ENCODE results near the gene ANKMY1.

The ANKMY1 gene

DNA sequence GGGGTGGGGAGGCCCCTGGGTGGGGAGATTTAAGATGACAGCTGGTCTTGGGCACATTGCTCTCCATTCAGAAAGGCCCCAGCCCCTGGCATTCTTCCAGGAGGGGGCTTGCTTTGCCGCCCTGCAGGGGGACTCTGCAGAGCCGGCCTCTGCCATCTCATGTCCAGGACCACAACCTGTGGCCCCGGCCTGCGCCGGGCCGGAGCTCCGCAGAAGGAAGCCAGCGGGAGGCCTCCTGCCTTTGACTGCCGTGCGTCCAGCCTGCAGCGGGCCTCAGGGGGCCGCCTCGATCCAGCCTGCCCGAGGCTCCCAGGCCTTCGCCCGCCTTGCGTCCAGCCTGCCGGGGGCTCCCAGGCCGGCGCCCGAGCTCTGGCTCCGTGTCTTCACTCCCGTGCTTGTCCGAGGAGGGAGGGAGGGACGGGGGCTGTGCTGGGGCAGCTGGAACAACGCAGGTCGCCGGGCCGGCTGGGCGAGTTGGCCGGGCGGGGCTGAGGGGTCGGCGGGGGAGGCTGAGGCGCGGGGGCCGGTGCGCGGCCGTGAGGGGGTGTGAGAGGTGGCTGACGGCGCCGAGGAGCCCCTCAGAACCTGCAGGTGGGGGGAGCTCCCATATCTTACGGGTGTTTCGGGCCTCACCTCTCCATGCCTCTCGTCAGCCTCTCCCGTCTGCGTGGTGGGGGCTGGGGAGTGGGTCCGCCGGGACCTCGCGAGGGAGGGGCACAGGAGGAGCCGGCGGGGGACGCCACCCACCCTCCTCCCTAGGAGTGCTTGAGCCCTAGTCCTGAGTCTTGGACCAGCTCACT, 101.9 kb downstream of the ANKMY1 start:
- DNase-seq (ENCODE audit: low read depth in 1 of 2, low spot score in 1 of 2), result no peak
- TF ChIP-seq, protein P1, sequence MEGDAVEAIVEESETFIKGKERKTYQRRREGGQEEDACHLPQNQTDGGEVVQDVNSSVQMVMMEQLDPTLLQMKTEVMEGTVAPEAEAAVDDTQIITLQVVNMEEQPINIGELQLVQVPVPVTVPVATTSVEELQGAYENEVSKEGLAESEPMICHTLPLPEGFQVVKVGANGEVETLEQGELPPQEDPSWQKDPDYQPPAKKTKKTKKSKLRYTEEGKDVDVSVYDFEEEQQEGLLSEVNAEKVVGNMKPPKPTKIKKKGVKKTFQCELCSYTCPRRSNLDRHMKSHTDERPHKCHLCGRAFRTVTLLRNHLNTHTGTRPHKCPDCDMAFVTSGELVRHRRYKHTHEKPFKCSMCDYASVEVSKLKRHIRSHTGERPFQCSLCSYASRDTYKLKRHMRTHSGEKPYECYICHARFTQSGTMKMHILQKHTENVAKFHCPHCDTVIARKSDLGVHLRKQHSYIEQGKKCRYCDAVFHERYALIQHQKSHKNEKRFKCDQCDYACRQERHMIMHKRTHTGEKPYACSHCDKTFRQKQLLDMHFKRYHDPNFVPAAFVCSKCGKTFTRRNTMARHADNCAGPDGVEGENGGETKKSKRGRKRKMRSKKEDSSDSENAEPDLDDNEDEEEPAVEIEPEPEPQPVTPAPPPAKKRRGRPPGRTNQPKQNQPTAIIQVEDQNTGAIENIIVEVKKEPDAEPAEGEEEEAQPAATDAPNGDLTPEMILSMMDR (IDR thresholded peaks at IDR 0.05; ENCODE audit: insufficient read depth, low read length), result no peak
- TF ChIP-seq SPI1 (IDR thresholded peaks at IDR 0.05; ENCODE audit: borderline replicate concordance, low read depth) (no peak), GABPA (IDR thresholded peaks at IDR 0.05; ENCODE audit: low read depth) (no peak), POLR2AphosphoS5 (IDR thresholded peaks at IDR 0.05; ENCODE audit: low read depth) (no peak)
- TF ChIP-seq, protein P2, sequence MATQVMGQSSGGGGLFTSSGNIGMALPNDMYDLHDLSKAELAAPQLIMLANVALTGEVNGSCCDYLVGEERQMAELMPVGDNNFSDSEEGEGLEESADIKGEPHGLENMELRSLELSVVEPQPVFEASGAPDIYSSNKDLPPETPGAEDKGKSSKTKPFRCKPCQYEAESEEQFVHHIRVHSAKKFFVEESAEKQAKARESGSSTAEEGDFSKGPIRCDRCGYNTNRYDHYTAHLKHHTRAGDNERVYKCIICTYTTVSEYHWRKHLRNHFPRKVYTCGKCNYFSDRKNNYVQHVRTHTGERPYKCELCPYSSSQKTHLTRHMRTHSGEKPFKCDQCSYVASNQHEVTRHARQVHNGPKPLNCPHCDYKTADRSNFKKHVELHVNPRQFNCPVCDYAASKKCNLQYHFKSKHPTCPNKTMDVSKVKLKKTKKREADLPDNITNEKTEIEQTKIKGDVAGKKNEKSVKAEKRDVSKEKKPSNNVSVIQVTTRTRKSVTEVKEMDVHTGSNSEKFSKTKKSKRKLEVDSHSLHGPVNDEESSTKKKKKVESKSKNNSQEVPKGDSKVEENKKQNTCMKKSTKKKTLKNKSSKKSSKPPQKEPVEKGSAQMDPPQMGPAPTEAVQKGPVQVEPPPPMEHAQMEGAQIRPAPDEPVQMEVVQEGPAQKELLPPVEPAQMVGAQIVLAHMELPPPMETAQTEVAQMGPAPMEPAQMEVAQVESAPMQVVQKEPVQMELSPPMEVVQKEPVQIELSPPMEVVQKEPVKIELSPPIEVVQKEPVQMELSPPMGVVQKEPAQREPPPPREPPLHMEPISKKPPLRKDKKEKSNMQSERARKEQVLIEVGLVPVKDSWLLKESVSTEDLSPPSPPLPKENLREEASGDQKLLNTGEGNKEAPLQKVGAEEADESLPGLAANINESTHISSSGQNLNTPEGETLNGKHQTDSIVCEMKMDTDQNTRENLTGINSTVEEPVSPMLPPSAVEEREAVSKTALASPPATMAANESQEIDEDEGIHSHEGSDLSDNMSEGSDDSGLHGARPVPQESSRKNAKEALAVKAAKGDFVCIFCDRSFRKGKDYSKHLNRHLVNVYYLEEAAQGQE (IDR thresholded peaks at IDR 0.05; ENCODE audit: insufficient replicate concordance, low read depth), result no peak
- no peak overlapping the region for H3K27ac ChIP-seq (replicated peaks)
- H3K27me3 ChIP-seq (ENCODE audit: insufficient read depth, poor library complexity, severe bottlenecking), result peaks cover 53% of the 10 kb centered on the region
- no peak overlapping the region for H3K4me3 ChIP-seq (replicated peaks; ENCODE audit: insufficient read depth, low read length)

DNA sequence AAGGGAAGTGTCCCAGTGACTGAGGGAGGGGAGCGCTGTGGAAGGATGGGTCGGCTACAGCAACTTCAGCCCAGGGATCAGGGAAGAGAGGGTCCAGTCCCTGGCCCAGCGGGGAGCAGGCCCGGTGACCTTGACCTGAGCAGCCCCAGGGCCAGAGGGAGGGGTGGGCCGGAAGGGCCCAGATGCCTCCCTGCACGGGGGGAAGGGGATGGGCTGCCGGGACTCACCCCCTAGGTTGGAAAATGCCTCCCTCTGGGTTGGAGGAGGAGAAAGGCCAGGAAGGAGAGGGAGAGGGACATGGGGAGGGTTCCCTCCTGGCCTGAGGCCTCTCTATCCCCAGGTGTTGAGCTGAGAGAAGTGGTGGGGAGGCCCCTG, 102.5 kb downstream of the ANKMY1 start:
- TF ChIP-seq SPI1 (IDR thresholded peaks at IDR 0.05; ENCODE audit: borderline replicate concordance, low read depth) (no peak), POLR2AphosphoS5 (IDR thresholded peaks at IDR 0.05; ENCODE audit: low read depth) (no peak), GABPA (IDR thresholded peaks at IDR 0.05; ENCODE audit: low read depth) (no peak)
- TF ChIP-seq, protein P2 (IDR thresholded peaks at IDR 0.05; ENCODE audit: insufficient replicate concordance, low read depth), result no peak
- TF ChIP-seq, protein P1 (IDR thresholded peaks at IDR 0.05; ENCODE audit: insufficient read depth, low read length), result no peak
- Histone ChIP-seq H3K27ac (replicated peaks) (no peak overlapping the region), H3K4me3 (replicated peaks; ENCODE audit: insufficient read depth, low read length) (no peak overlapping the region), H3K27me3 (ENCODE audit: insufficient read depth, poor library complexity, severe bottlenecking) (peaks cover 58% of the 10 kb centered on the region)
- DNase-seq (ENCODE audit: low read depth in 1 of 2, low spot score in 1 of 2), result no peak

DNA sequence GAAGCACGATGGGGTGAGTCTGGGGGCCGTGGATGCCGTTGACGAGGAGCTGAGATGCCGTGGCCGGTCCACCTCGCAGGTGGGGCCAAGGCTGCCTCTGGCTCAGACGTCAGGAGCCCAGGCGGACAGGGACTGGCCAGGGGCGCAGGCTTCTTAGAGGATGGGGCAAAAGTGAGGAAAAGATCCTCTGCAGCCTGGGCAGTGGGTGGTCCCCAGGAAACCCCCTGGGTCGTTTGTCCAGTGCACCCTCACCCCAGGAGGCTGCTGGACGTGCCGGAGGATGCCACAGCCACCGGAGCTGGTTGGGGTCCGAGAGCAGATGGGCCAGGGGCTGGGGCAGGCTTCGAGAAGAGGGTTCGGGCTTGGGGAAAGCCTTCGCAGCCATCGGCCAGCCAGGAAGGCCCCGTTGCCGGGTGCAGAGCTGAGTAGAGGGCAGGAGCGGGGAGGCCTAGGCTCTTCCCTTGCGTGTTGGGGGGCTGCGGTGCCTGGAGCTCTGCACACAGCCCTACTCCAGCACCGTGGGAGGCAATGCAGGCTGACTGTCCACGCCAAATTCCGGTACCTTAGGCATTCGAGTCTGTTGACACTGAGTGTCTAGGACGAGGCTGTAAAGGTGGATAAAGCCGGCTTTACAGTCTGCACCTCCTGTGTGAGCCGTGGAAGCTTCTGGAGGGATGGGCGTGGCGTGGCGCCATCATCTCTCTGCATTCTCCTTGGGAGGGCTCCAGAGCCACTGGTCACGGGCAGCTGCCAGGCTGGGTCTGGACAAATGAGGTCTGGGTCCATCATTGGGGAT, 103.5 kb downstream of the ANKMY1 start:
- Histone ChIP-seq H3K4me3 (replicated peaks; ENCODE audit: insufficient read depth, low read length) (no peak overlapping the region), H3K27ac (replicated peaks) (no peak overlapping the region), H3K27me3 (ENCODE audit: insufficient read depth, poor library complexity, severe bottlenecking) (peaks cover 61% of the 10 kb centered on the region)
- no peak for DNase-seq (ENCODE audit: low read depth in 1 of 2, low spot score in 1 of 2)
- TF ChIP-seq POLR2AphosphoS5 (IDR thresholded peaks at IDR 0.05; ENCODE audit: low read depth), result no peak
- no peak for TF ChIP-seq GABPA (IDR thresholded peaks at IDR 0.05; ENCODE audit: low read depth)
- TF ChIP-seq, protein P1 (IDR thresholded peaks at IDR 0.05; ENCODE audit: insufficient read depth, low read length), result no peak
- no peak for TF ChIP-seq SPI1 (IDR thresholded peaks at IDR 0.05; ENCODE audit: borderline replicate concordance, low read depth)
- TF ChIP-seq, protein P2 (IDR thresholded peaks at IDR 0.05; ENCODE audit: insufficient replicate concordance, low read depth), result no peak
